Measurements from ENCODE around the gene WAC.

GRCh38 chr10:28533186-28533564 lies 257 bp downstream of the WAC start:
- TF ChIP-seq BHLHE40 (IDR thresholded peaks at IDR 0.05; ENCODE audit: borderline replicate concordance) (no peak), FOXK2 (IDR thresholded peaks at IDR 0.05) (no peak), FOXM1 (IDR thresholded peaks at IDR 0.05; ENCODE audit: borderline replicate concordance) (no peak), LEF1 (IDR thresholded peaks at IDR 0.05; ENCODE audit: borderline replicate concordance) (no peak), ZNF384 (IDR thresholded peaks at IDR 0.05) (no peak)
